SJCRH30 (cell line): ENCODE measurements around the gene LIN37. TPM values are rescaled to one million over a fixed set of nuclear protein-coding genes. Genes with fewer than 3 reads are reported as not detected.

Source experiments
- DNase-seq, 2 experiments: peaks; one replicate each; pipeline ENCODE4 v3.0.0-alpha.2; 2015 to 2020
- H3K27ac ChIP-seq: fragments of 250-450 bp; sonication (Bioruptor Pico); 2 replicates; pipeline ENCODE4 v1.5.1; 2020; ENCODE audit warnings: mild to moderate bottlenecking, moderate library complexity
- H3K27me3 ChIP-seq: fragments of 250-450 bp; sonication (Bioruptor Pico); 2 replicates; pipeline ENCODE4 v1.5.1; 2020; ENCODE audit warnings: mild to moderate bottlenecking, moderate library complexity
- H3K36me3 ChIP-seq: fragments of 250-450 bp; sonication (Bioruptor Pico); 2 replicates; pipeline ENCODE4 v1.5.1; 2020; ENCODE audit warnings: mild to moderate bottlenecking, moderate library complexity
- H3K4me1 ChIP-seq: fragments of 250-450 bp; sonication (Bioruptor Pico); 2 replicates; pipeline ENCODE4 v1.5.1; 2020; ENCODE audit warnings: mild to moderate bottlenecking, moderate library complexity
- H3K4me3 ChIP-seq: fragments of 250-450 bp; sonication (Bioruptor Pico); 2 replicates; pipeline ENCODE4 v1.5.1; 2020; ENCODE audit warnings: mild to moderate bottlenecking, moderate library complexity
- H3K9me3 ChIP-seq: fragments of 250-450 bp; sonication (Bioruptor Pico); replicated peaks from 2 replicates; pipeline ENCODE4 v1.5.1; 2020; ENCODE audit warnings: mild to moderate bottlenecking, moderate library complexity
- total RNA-seq: library from RNA; depleted of rRNA; stranded (reverse); fragments of >200 nt; shearing (Covaris generic); gene quantifications from 2 replicates; pipeline ENCODE4 v1.2.3, GENCODE V29; 2014

The LIN37 gene
- total RNA-seq, 1 experiment from 2014 or later, result 4.9 TPM

- Histone ChIP-seq H3K36me3 (peaks cover 41% of the 10 kb centered on the region), H3K4me1 (no peaks in the 10 kb centered on the region)
- DNase-seq, result no peak
These were observed 11.2 kb upstream of the LIN37 start for GRCh38 chr19:35736913-35737886.

GRCh38 chr19:35738021-35738886, 10.1 kb upstream of the LIN37 start:
- H3K36me3 ChIP-seq, result peaks cover 36% of the 10 kb centered on the region
- no peaks in the 10 kb centered on the region for H3K27me3 ChIP-seq
- H3K4me3 ChIP-seq, result no peak overlapping the region
- H3K27ac ChIP-seq, result no peak overlapping the region
- no peak for DNase-seq
- H3K4me1 ChIP-seq, result no peaks in the 10 kb centered on the region
- H3K9me3 ChIP-seq, result no peaks in the 10 kb centered on the region

More at GRCh38 chr19:35736913-35737886, 11.2 kb upstream of the LIN37 start:
- Histone ChIP-seq H3K27me3 (no peaks in the 10 kb centered on the region), H3K4me3 (no peak overlapping the region), H3K9me3 (no peaks in the 10 kb centered on the region), H3K27ac (no peak overlapping the region)

GRCh38 chr19:35738887-35739229, 9.5 kb upstream of the LIN37 start:
- H3K9me3 ChIP-seq, result no peaks in the 10 kb centered on the region
- DNase-seq, result no peak
- no peaks in the 10 kb centered on the region for H3K4me1 ChIP-seq
- H3K27ac ChIP-seq, result no peak overlapping the region
- H3K36me3 ChIP-seq, result peaks cover 31% of the 10 kb centered on the region
- H3K27me3 ChIP-seq, result no peaks in the 10 kb centered on the region
- H3K4me3 ChIP-seq, result no peak overlapping the region

GRCh38 chr19:35739275-35740107, 8.9 kb upstream of the LIN37 start:
- peak overlapping the region; percentile 63 for H3K4me3 ChIP-seq
- peak in 1 of 2 experiments; percentile 28 for DNase-seq
- no peaks in the 10 kb centered on the region for H3K4me1 ChIP-seq
- H3K36me3 ChIP-seq, result peaks cover 25% of the 10 kb centered on the region
- no peak overlapping the region for H3K27ac ChIP-seq
- no peaks in the 10 kb centered on the region for H3K27me3 ChIP-seq
- no peaks in the 10 kb centered on the region for H3K9me3 ChIP-seq

GRCh38 chr19:35740108-35740422, 8.3 kb upstream of the LIN37 start:
- Histone ChIP-seq H3K4me1 (no peaks in the 10 kb centered on the region), H3K4me3 (peak overlapping the region; percentile 63), H3K9me3 (no peaks in the 10 kb centered on the region), H3K27me3 (no peaks in the 10 kb centered on the region), H3K27ac (no peak overlapping the region; the same call in 1 of the 2 replicates), H3K36me3 (peaks cover 20% of the 10 kb centered on the region)
- no peak for DNase-seq

- H3K27me3 ChIP-seq, result no peaks in the 10 kb centered on the region
- H3K9me3 ChIP-seq, result no peaks in the 10 kb centered on the region
- H3K36me3 ChIP-seq, result peaks cover 16% of the 10 kb centered on the region
- H3K27ac ChIP-seq, result peak overlapping the region; percentile 63
- DNase-seq, result peak; percentile 99
- H3K4me1 ChIP-seq, result no peaks in the 10 kb centered on the region
- H3K4me3 ChIP-seq, result peak overlapping the region; percentile 63
These were observed 7.8 kb upstream of the LIN37 start for GRCh38 chr19:35740423-35741202.

GRCh38 chr19:35741203-35741515, 7.2 kb upstream of the LIN37 start:
- 0 out of 2 replicates have a peak, but pooled peaks cover under 1% of the 10 kb centered on the region for H3K4me1 ChIP-seq
- H3K27ac ChIP-seq, result peak overlapping the region; percentile 63
- DNase-seq, result no peak
- no peaks in the 10 kb centered on the region for H3K27me3 ChIP-seq
- H3K9me3 ChIP-seq, result no peaks in the 10 kb centered on the region
- H3K36me3 ChIP-seq, result peaks cover 13% of the 10 kb centered on the region; the same call in 1 of the 2 replicates
- H3K4me3 ChIP-seq, result peak overlapping the region; percentile 63

- DNase-seq, result no peak
These were observed 6.2 kb upstream of the LIN37 start, which contains the start of gene IGFLR1 for GRCh38 chr19:35742121-35742724. IGFLR1 (minus strand) TSS chr19:35742452; CDS start chr19:35741180, 1,272 bp downstream.

GRCh38 chr19:35743640-35744429, 4.5 kb upstream of the LIN37 start:
- Histone ChIP-seq H3K9me3 (no peaks in the 10 kb centered on the region), H3K27me3 (no peaks in the 10 kb centered on the region), H3K27ac (no peak overlapping the region), H3K4me1 (0 out of 2 replicates have a peak, but pooled peaks cover 2% of the 10 kb centered on the region), H3K36me3 (peaks cover under 1% of the 10 kb centered on the region; the same call in 1 of the 2 replicates), H3K4me3 (no peak overlapping the region)
- no peak for DNase-seq

More at GRCh38 chr19:35742121-35742724, 6.2 kb upstream of the LIN37 start, which contains the start of gene IGFLR1:
- Histone ChIP-seq H3K4me1 (0 out of 2 replicates have a peak, but pooled peaks cover 2% of the 10 kb centered on the region), H3K36me3 (peaks cover 6% of the 10 kb centered on the region; the same call in 1 of the 2 replicates), H3K27me3 (no peaks in the 10 kb centered on the region), H3K4me3 (peak within 1 kb of the TSS; percentile 63), H3K9me3 (no peaks in the 10 kb centered on the region), H3K27ac (peak within 1 kb of the TSS; percentile 63; the same call in 1 of the 2 replicates)

GRCh38 chr19:35744430-35745327, 3.7 kb upstream of the LIN37 start:
- DNase-seq, result peak; percentile 98 to 99
- H3K27ac ChIP-seq, result peak overlapping the region; percentile 87
- H3K36me3 ChIP-seq, result no peaks in the 10 kb centered on the region
- 0 out of 2 replicates have a peak, but pooled peaks cover 5% of the 10 kb centered on the region for H3K4me1 ChIP-seq
- H3K27me3 ChIP-seq, result no peaks in the 10 kb centered on the region
- peak overlapping the region; percentile 74 for H3K4me3 ChIP-seq
- no peaks in the 10 kb centered on the region for H3K9me3 ChIP-seq

GRCh38 chr19:35745328-35746086, 2.9 kb upstream of the LIN37 start, which contains the start of the genes PSENEN and U2AF1L4:
PSENEN (plus strand) TSS chr19:35745651; CDS start chr19:35745931, 280 bp downstream.
U2AF1L4 (minus strand) TSS chr19:35745418; CDS start chr19:35745391, 27 bp downstream.
- H3K36me3 ChIP-seq, result no peaks in the 10 kb centered on the region
- H3K27ac ChIP-seq, result peak within 1 kb of the TSS; percentile 87
- H3K27me3 ChIP-seq, result no peaks in the 10 kb centered on the region
- H3K9me3 ChIP-seq, result no peaks in the 10 kb centered on the region
- H3K4me1 ChIP-seq, result 0 out of 2 replicates have a peak, but pooled peaks cover 5% of the 10 kb centered on the region
- DNase-seq, result peak; percentile 98 to 100
- peak within 1 kb of the TSS; percentile 74 for H3K4me3 ChIP-seq
